ENCODE results near the gene ARID5B. TPM values are rescaled to one million over a fixed set of nuclear protein-coding genes. Genes with fewer than 3 reads are reported as not detected.

Gene ARID5B
- total and polyA plus RNA-seq, 2 experiments from 2014 or later, result 1.3 to 1.6 TPM

- TF ChIP-seq ZNF462 (CRISPR knock-in tag; IDR thresholded peaks at IDR 0.05) (no peak), EZH2 (IDR thresholded peaks at IDR 0.05; ENCODE audit: low read depth, unreplicated experiment) (no peak), CREB1 (CRISPR knock-in tag; IDR thresholded peaks at IDR 0.05; ENCODE audit: low read depth) (no peak), POLR2AphosphoS5 (IDR thresholded peaks at IDR 0.05; ENCODE audit: low read depth) (no peak)
These were observed 5.5 kb upstream of the ARID5B start (continued) for GRCh38 chr10:61895898-61896600.

- ATAC-seq (peak; percentile 93), DNase-seq (ENCODE audit: low spot score) (peak; percentile 95)
- no peaks in the 10 kb centered on the region for H3K9me2 ChIP-seq (ENCODE audit: insufficient read depth)
- H3K27ac ChIP-seq (ENCODE audit: low read depth), result no peak overlapping the region
- Mint-ChIP-seq H3K4me1 (peaks cover 31% of the 10 kb centered on the region), H3K4me3 (peak overlapping the region; percentile 85), H3K27ac (no peak overlapping the region), H3K36me3 (ENCODE audit: low read depth) (no peaks in the 10 kb centered on the region), H3K9me3 (no peaks in the 10 kb centered on the region), H3K27me3 (ENCODE audit: insufficient read depth, low read depth, poor library complexity) (peaks cover 41% of the 10 kb centered on the region)
- H3F3A ChIP-seq (replicated peaks; ENCODE audit: low read depth), result no peaks in the 10 kb centered on the region
- H3K4me1 ChIP-seq (ENCODE audit: insufficient read depth), result peaks cover 27% of the 10 kb centered on the region
- peaks cover 43% of the 10 kb centered on the region for H3K27me3 ChIP-seq (ENCODE audit: insufficient read depth)
- H2AFZ ChIP-seq, result peak overlapping the region; percentile 94
- no peaks in the 10 kb centered on the region for H3K79me2 ChIP-seq (replicated peaks; ENCODE audit: insufficient read depth)
- H3K4me2 ChIP-seq, result peak overlapping the region; percentile 99
- H3K4me3 ChIP-seq, result peak overlapping the region; percentile 76
- no peaks in the 10 kb centered on the region for H4K20me1 ChIP-seq (replicated peaks; ENCODE audit: insufficient read depth)
- H3K36me3 ChIP-seq (ENCODE audit: insufficient read depth), result no peaks in the 10 kb centered on the region
- peak; percentile 26; the same call in 1 of the 2 replicates for TF ChIP-seq ZNF462 (CRISPR knock-in tag; IDR thresholded peaks at IDR 0.05)
- no peak for TF ChIP-seq EZH2phosphoT487 (IDR thresholded peaks at IDR 0.05; ENCODE audit: unreplicated experiment)
These were observed 4.4 kb upstream of the ARID5B start for GRCh38 chr10:61896854-61897661.

All from GM23338 (cell line).